CD4-positive, alpha-beta T cell (primary cell): ENCODE results near the gene NPR3. TPM values are rescaled to one million over a fixed set of nuclear protein-coding genes. Genes with fewer than 3 reads are reported as not detected.

ENCODE experiments used
- ATAC-seq: fragments of 200-7000 bp; cut with Tn5 transposase; one replicate; pipeline ENCODE4 v1.10.0; 2022; ENCODE audit warnings: mild to moderate bottlenecking; ENCODE audit not compliant: poor library complexity
- CTCF ChIA-PET: fragments of 350-600 bp; sonication (Branson Sonifier 250); formaldehyde crosslinking; loops from one replicate; lab custom pipeline; 2021; ENCODE audit warnings: antibody characterized with exemption, inconsistent platforms; lab: Charles Lee
- POLR2A ChIA-PET: fragments of 350-600 bp; sonication (Branson Sonifier 250); formaldehyde crosslinking; loops from one replicate; lab custom pipeline; 2021; ENCODE audit warnings: antibody characterized with exemption, inconsistent platforms; lab: Charles Lee
- DNase-seq, 14 experiments: peaks; one replicate each; pipeline ENCODE4 v3.0.0-alpha.2; 2013 to 2020; ENCODE audit warnings: mixed read lengths in 2 of 14
- H3K27ac ChIP-seq, 2 donors: one replicate each; pipeline versions ENCODE4 v1.5.1 to v1.7.0; 2013; ENCODE audit warnings: low read length in 2 of 2, low read depth in 1 of 2, mild to moderate bottlenecking in 1 of 2
- H3K27me3 ChIP-seq, 2 experiments: 1 replicate in 1 of 2; 2 replicates in 1 of 2; pipeline versions ENCODE4 v1.6.1 to v1.7.0; 2013; ENCODE audit warnings: low read length in 2 of 2, control low read depth in 1 of 2, mild to moderate bottlenecking in 1 of 2, moderate library complexity in 1 of 2; ENCODE audit not compliant: insufficient read depth in 2 of 2, control insufficient read depth in 1 of 2
- H3K36me3 ChIP-seq: one replicate; pipeline ENCODE4 v1.6.1; 2013; ENCODE audit warnings: low read length, control low read depth; ENCODE audit not compliant: insufficient read depth
- H3K4me1 ChIP-seq: one replicate; pipeline ENCODE4 v1.6.1; 2013; ENCODE audit warnings: low read length, control low read depth; ENCODE audit not compliant: insufficient read depth
- H3K4me3 ChIP-seq: one replicate; pipeline ENCODE4 v1.5.1; 2013; ENCODE audit warnings: mild to moderate bottlenecking, low read length, moderate library complexity
- H3K9me3 ChIP-seq, 2 experiments: 1 replicate in 1 of 2; 2 replicates in 1 of 2; pipeline versions ENCODE4 v1.6.1 to v1.7.0; 2013; ENCODE audit warnings: low read length in 2 of 2, mild to moderate bottlenecking in 2 of 2, control low read depth in 1 of 2, moderate library complexity in 1 of 2; ENCODE audit not compliant: control insufficient read depth in 1 of 2, insufficient read depth in 1 of 2
- H3K27ac Mint-ChIP-seq: one replicate; pipeline ENCODE4 v1.8.0; 2020; ENCODE audit warnings: mixed read lengths
- H3K27me3 Mint-ChIP-seq: one replicate; pipeline ENCODE4 v1.8.0; 2021; ENCODE audit warnings: mixed read lengths
- H3K36me3 Mint-ChIP-seq: one replicate; pipeline ENCODE4 v1.8.0; 2021; ENCODE audit warnings: low read depth, mixed read lengths
- H3K4me1 Mint-ChIP-seq: one replicate; pipeline ENCODE4 v1.8.0; 2021; ENCODE audit warnings: low read depth, mixed read lengths
- H3K4me3 Mint-ChIP-seq: one replicate; pipeline ENCODE4 v1.8.0; 2020; ENCODE audit warnings: mild to moderate bottlenecking, mixed read lengths
- H3K9me3 Mint-ChIP-seq: one replicate; pipeline ENCODE4 v1.8.0; 2020; ENCODE audit warnings: mixed read lengths
- intact Hi-C, 2 experiments: fragments of 100-400 bp; cut with DNase I in 1 of 2; cut with micrococcal nuclease in 1 of 2; formaldehyde crosslinking; loops; one replicate each; pipeline versions ENCODE4 v1.15.1 to v1.9.0; 2023 to 2025; cut with DNase I, micrococcal nuclease
- total RNA-seq, 174 experiments: library from RNA in 2 of 174; stranded (reverse) in 2 of 174; gene quantifications; one replicate each; pipeline ENCODE4 v1.2.3 and lab custom pipeline; 2021 to 2026
- TF ChIP-seq, protein P1 (sequence below): fragments of 200-600 bp; IDR thresholded peaks from one replicate; pipeline ENCODE4 v1.8.0; 2022; ENCODE audit warnings: antibody characterized with exemption, mild to moderate bottlenecking

The NPR3 gene
- total RNA-seq, 2 experiments from 2014 or later = not detected

DNA sequence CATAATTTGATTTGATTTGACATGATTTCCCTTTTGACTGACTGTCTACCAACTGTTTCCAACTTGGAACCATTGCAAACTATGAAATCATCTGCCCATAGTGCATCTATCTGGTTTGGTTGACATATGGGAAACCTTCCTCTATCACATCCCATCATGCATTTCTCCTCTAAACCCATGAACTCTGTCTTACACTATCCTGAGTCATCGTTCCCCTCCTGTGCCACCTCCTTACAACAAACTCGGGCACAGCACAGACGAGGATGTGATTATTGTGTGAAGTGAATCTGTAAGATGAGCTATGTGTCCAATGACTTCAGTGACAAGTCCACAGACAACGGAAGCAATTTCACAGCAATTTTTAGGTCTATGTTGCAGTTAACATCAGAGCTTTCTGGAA, 126.1 kb downstream of the NPR3 start:
- Histone ChIP-seq H3K36me3 (no peaks in the 10 kb centered on the region), H3K4me3 (no peak overlapping the region), H3K9me3 (no peaks in the 10 kb centered on the region), H3K27ac (no peak overlapping the region), H3K27me3 (no peaks in the 10 kb centered on the region), H3K4me1 (no peaks in the 10 kb centered on the region)
- Mint-ChIP-seq H3K27ac (no peak overlapping the region), H3K36me3 (no peaks in the 10 kb centered on the region), H3K9me3 (peaks cover 2% of the 10 kb centered on the region), H3K27me3 (no peaks in the 10 kb centered on the region), H3K4me3 (no peak overlapping the region), H3K4me1 (no peaks in the 10 kb centered on the region)
- ATAC-seq (no peak), DNase-seq (no peak)
- TF ChIP-seq, protein P1, sequence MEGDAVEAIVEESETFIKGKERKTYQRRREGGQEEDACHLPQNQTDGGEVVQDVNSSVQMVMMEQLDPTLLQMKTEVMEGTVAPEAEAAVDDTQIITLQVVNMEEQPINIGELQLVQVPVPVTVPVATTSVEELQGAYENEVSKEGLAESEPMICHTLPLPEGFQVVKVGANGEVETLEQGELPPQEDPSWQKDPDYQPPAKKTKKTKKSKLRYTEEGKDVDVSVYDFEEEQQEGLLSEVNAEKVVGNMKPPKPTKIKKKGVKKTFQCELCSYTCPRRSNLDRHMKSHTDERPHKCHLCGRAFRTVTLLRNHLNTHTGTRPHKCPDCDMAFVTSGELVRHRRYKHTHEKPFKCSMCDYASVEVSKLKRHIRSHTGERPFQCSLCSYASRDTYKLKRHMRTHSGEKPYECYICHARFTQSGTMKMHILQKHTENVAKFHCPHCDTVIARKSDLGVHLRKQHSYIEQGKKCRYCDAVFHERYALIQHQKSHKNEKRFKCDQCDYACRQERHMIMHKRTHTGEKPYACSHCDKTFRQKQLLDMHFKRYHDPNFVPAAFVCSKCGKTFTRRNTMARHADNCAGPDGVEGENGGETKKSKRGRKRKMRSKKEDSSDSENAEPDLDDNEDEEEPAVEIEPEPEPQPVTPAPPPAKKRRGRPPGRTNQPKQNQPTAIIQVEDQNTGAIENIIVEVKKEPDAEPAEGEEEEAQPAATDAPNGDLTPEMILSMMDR = no peak
- ChIA-PET CTCF (no interaction called here), POLR2A (no interaction called here)
- intact Hi-C loops = no loop called here

DNA sequence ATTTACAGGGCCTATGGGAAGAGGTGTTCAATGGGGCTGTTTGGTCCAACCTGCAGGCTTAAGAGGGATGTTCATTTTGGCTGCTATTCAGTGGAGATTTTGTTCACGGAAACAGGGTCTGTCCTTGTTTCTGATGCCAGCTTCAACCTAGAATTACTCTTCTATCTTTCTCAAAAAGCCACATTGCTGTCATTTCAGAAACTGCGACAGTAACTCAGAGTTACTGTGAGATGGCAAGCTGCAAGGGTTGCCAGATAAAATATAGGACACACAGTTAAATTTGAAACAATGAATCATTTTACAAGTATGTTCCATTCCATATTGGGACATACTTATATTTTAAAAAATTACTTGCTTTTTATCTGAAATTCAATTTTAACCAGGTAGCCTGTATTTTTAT, 128.0 kb downstream of the NPR3 start:
- peaks cover 0 to 3% of the 10 kb centered on the region in 2 experiments for H3K9me3 ChIP-seq
- ChIA-PET CTCF (no interaction called here), POLR2A (no interaction called here)
- no peaks in the 10 kb centered on the region for H3K4me1 ChIP-seq
- Mint-ChIP-seq H3K36me3 (no peaks in the 10 kb centered on the region), H3K27me3 (no peaks in the 10 kb centered on the region), H3K9me3 (peaks cover 2% of the 10 kb centered on the region), H3K27ac (no peak overlapping the region), H3K4me3 (no peak overlapping the region), H3K4me1 (peaks cover 7% of the 10 kb centered on the region)
- intact Hi-C loops = no loop called here
- TF ChIP-seq, protein P1 = no peak
- DNase-seq = no peak
- H3K27ac ChIP-seq = no peak overlapping the region
- H3K27me3 ChIP-seq = no peaks in the 10 kb centered on the region
- no peaks in the 10 kb centered on the region for H3K36me3 ChIP-seq
- ATAC-seq = no peak
- no peak overlapping the region for H3K4me3 ChIP-seq

DNA sequence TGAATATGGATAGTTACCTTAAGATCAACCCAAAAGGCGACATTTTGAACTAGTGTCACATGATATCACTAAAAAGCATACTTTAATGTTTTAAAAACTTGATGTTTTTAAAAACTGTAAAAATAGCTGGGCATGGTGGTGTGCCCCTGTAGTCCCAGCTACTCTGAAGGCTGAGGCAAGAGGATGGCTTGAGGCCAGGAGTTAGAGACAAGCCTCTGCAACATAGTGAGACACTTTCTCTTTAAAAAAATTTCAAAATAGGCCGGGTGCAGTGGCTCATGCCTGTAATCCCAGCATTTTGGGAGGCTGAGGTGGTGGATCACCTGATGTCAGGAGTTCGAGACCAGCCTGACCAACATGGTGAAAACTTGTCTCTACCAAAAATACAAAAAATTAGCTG, 129.5 kb downstream of the NPR3 start:
- DNase-seq = no peak
- H3K27ac ChIP-seq = no peak overlapping the region
- no peaks in the 10 kb centered on the region for H3K27me3 Mint-ChIP-seq
- H3K9me3 ChIP-seq = peaks cover 0 to 3% of the 10 kb centered on the region in 2 experiments
- CTCF ChIA-PET = no interaction called here
- peaks cover 7% of the 10 kb centered on the region for H3K4me1 Mint-ChIP-seq
- TF ChIP-seq, protein P1 = no peak
- no peaks in the 10 kb centered on the region for H3K4me1 ChIP-seq
- intact Hi-C loops = no loop called here
- POLR2A ChIA-PET = no interaction called here
- H3K4me3 Mint-ChIP-seq = no peak overlapping the region
- H3K4me3 ChIP-seq = no peak overlapping the region
- no peaks in the 10 kb centered on the region for H3K36me3 ChIP-seq
- no peaks in the 10 kb centered on the region for H3K9me3 Mint-ChIP-seq
- H3K27ac Mint-ChIP-seq = no peak overlapping the region
- ATAC-seq = no peak
- no peaks in the 10 kb centered on the region for H3K27me3 ChIP-seq
- no peaks in the 10 kb centered on the region for H3K36me3 Mint-ChIP-seq

Other genes starting within 250 kb of the NPR3 start
- gene SUB1, start 125.8 kb upstream of the NPR3 start, total RNA-seq = 100 to 1,000 TPM; 327 to 344 TPM